Natural killer cell treated with Interleukin-12 subunit alpha and Interleukin-12 subunit beta and Interleukin-15 and Interleukin-18, amount 100 ng/mL, for 72 hours (primary cell): ENCODE measurements around the gene MUC5AC. TPM values are rescaled to one million over a fixed set of nuclear protein-coding genes. Genes with fewer than 3 reads are reported as not detected.
"Not testable (repeated sequence)": the region's sequence is repeated elsewhere in the genome, so short reads cannot be mapped to it uniquely, and the experiment has no call there.

ENCODE experiments used
- ATAC-seq, 2 donors: fragments of 150-1000 bp; cut with Tn5 transposase in 1 of 2; sonication (Bioruptor Pico), chemical (Tn5 transposase) in 1 of 2; 2 replicates each; pipeline ENCODE4 v1.10.0; 2021
- DNase-seq: peaks from one replicate; pipeline ENCODE4 v3.0.0; 2022; ENCODE audit warnings: low spot score
- H3K27ac Mint-ChIP-seq, 2 donors: 1 replicate in 1 of 2; 2 replicates in 1 of 2; pipeline ENCODE4 v1.8.0; 2022; ENCODE audit warnings: mixed read lengths in 2 of 2, mild to moderate bottlenecking in 1 of 2, moderate library complexity in 1 of 2
- H3K27me3 Mint-ChIP-seq, 2 donors: 1 replicate in 1 of 2; 2 replicates in 1 of 2; pipeline ENCODE4 v1.8.0; 2022; ENCODE audit warnings: mixed read lengths in 2 of 2
- H3K36me3 Mint-ChIP-seq: one replicate; pipeline ENCODE4 v1.8.0; 2022; ENCODE audit warnings: mixed read lengths
- H3K4me1 Mint-ChIP-seq, 2 donors: 1 replicate in 1 of 2; 2 replicates in 1 of 2; pipeline ENCODE4 v1.8.0; 2022; ENCODE audit warnings: low read depth in 2 of 2, mixed read lengths in 2 of 2, mild to moderate bottlenecking in 1 of 2
- H3K4me3 Mint-ChIP-seq: one replicate; pipeline ENCODE4 v1.8.0; 2022; ENCODE audit warnings: mixed read lengths
- H3K9me3 Mint-ChIP-seq: 2 replicates; pipeline ENCODE4 v1.8.0; 2022; ENCODE audit warnings: mixed read lengths
- total RNA-seq, 2 donors: library from RNA; stranded (reverse); gene quantifications; one replicate each; pipeline ENCODE4 v1.2.3, GENCODE V29; 2022

MUC5AC gene, protein sequence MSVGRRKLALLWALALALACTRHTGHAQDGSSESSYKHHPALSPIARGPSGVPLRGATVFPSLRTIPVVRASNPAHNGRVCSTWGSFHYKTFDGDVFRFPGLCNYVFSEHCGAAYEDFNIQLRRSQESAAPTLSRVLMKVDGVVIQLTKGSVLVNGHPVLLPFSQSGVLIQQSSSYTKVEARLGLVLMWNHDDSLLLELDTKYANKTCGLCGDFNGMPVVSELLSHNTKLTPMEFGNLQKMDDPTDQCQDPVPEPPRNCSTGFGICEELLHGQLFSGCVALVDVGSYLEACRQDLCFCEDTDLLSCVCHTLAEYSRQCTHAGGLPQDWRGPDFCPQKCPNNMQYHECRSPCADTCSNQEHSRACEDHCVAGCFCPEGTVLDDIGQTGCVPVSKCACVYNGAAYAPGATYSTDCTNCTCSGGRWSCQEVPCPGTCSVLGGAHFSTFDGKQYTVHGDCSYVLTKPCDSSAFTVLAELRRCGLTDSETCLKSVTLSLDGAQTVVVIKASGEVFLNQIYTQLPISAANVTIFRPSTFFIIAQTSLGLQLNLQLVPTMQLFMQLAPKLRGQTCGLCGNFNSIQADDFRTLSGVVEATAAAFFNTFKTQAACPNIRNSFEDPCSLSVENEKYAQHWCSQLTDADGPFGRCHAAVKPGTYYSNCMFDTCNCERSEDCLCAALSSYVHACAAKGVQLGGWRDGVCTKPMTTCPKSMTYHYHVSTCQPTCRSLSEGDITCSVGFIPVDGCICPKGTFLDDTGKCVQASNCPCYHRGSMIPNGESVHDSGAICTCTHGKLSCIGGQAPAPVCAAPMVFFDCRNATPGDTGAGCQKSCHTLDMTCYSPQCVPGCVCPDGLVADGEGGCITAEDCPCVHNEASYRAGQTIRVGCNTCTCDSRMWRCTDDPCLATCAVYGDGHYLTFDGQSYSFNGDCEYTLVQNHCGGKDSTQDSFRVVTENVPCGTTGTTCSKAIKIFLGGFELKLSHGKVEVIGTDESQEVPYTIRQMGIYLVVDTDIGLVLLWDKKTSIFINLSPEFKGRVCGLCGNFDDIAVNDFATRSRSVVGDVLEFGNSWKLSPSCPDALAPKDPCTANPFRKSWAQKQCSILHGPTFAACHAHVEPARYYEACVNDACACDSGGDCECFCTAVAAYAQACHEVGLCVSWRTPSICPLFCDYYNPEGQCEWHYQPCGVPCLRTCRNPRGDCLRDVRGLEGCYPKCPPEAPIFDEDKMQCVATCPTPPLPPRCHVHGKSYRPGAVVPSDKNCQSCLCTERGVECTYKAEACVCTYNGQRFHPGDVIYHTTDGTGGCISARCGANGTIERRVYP (N-terminal part only)
- total RNA-seq: not detected

DNA sequence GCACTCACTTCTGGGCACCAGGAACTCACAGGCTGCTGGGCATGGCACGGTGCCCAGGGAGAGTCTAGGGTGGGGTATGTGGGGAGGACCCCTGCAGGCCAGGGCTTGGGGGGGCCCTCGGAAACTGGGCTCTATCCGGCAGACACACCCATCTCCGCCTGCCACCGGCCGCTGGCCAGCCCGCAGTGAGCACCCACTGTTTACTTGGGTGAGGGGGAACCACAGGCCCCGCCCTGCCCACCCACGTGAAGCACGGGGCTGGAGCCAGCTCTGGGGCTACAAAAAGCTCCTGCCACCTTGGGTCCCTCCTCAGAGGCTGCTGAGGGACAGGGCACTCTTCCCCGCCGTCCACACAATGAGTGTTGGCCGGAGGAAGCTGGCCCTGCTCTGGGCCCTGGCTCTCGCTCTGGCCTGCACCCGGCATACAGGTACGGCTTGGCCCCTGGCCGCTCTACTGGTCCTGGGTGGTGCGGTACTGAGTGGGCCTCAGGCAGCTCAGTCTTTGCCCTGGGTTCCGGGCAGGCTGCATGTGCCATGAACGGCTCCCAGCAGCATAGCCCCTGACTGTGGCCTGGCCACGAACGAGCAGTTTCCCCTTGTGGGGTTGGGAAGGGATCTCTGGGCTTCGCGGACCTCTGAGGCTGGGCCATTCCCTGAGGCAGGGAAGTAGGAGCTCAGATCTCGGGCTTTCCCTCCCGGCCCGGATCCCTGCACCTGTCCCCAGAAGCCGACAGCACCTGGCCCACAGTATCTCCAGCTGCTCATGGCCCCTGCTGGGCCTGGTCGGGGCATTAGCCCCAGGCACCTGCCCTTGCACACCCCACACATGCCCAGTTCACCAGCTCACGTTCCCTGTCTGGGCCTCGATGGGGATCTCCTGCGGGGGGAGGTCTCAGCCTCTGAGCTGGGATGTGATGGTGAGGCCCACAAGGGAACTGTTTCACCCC is at the start of gene MUC5AC:
TSS of gene MUC5AC (plus strand) at position 309 of the 947 bp plus-strand sequence. CDS start at position 356, 47 bp downstream.
- Mint-ChIP-seq H3K27ac (no peak within 1 kb of the TSS), H3K4me3 (no peak within 1 kb of the TSS), H3K36me3 (no peaks in the 10 kb centered on the region), H3K9me3 (no peaks in the 10 kb centered on the region), H3K27me3 (no peaks in the 10 kb centered on the region), H3K4me1 (no peaks in the 10 kb centered on the region)
- DNase-seq (no peak), ATAC-seq (no peak)

DNA sequence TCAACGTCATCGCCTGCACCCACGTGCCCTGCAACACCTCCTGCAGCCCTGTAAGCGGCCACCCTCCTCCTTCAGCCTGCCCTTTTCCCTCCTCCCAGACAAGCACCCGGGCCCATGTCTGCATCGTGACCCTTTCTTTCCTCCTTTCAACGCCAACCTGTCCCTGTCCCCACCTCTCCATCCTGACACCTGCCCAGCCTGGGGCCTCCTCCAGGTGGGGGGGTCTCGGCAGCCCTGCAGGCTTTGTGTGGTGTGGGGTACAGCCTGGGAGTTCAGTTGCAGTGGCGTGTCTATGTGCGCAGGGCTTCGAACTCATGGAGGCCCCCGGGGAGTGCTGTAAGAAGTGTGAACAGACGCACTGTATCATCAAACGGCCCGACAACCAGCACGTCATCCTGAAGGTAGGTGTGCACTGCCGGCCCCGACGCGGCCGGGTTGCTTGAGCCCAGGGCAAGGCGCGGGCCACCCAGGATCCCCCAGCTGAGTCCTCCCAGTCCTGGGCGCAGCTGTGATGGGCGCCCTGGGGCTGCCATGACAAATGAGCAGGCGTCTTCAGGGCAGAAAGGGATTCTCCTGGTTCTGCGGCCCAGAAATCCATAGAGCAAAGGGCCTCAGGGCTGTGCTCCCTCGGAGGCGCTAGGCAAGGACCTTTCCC is 49.4 kb upstream of the MUC5AC start:
- ATAC-seq: no peak
- Mint-ChIP-seq H3K4me3 (no peak overlapping the region), H3K36me3 (no peaks in the 10 kb centered on the region), H3K9me3 (no peaks in the 10 kb centered on the region), H3K27ac (no peak overlapping the region), H3K27me3 (no peaks in the 10 kb centered on the region), H3K4me1 (no peaks in the 10 kb centered on the region)
- DNase-seq: peak; percentile 37

DNA sequence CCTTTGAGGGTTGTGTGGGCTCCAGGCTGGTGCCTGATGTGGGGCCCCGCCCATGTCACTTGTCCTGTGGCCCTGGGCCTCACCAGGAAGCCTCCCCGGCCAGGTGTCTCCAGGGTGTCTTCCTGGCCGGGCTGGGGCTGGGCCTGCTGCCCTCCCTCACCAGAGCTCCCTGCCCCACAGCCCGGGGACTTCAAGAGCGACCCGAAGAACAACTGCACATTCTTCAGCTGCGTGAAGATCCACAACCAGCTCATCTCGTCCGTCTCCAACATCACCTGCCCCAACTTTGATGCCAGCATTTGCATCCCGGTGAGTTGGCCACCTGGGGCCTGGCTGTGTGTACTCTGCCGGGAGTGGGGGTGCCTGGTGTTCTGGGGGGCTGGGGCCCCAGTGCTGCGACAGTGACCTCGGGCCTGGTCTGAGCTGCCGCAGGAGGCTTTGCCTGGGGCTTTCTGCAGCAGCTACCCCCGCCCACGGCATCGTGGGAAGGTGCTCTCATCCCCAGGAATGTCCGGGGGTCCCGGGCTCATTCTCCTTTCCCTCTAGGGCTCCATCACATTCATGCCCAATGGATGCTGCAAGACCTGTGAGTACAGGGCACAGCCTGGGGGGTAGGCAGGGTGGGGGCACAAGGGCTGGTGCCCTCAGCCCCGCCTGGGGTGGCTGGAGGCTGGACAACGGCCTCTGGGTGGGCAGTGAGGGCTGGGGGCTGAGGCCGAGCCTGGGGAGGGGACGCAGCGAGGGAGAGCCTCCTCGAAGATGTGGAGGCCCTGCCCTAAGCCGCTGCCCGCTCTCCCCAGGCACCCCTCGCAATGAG is 48.4 kb upstream of the MUC5AC start:
- Mint-ChIP-seq H3K36me3 (no peaks in the 10 kb centered on the region), H3K27ac (no peak overlapping the region), H3K27me3 (no peaks in the 10 kb centered on the region), H3K4me3 (no peak overlapping the region), H3K4me1 (no peaks in the 10 kb centered on the region), H3K9me3 (no peaks in the 10 kb centered on the region)
- ATAC-seq: no peak
- DNase-seq: peak; percentile 59

DNA sequence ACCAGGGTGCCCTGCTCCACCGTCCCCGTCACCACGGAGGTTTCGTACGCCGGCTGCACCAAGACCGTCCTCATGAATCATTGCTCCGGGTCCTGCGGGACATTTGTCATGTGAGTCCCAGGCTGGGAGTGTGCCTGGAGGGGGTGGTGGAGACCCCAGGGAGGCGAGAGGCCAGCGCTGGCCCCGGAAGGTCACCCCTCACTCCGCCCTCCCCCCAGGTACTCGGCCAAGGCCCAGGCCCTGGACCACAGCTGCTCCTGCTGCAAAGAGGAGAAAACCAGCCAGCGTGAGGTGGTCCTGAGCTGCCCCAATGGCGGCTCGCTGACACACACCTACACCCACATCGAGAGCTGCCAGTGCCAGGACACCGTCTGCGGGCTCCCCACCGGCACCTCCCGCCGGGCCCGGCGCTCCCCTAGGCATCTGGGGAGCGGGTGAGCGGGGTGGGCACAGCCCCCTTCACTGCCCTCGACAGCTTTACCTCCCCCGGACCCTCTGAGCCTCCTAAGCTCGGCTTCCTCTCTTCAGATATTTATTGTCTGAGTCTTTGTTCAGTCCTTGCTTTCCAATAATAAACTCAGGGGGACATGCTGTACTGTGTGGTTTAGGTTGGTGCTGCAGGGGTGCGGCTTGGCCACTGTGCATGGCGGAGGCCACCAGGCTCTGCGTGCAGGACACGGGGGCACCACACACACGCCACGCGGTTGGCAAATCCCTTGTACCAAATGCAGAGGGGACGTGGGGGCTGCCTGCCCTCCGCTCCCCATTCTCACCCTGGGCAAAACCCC is 47.6 kb upstream of the MUC5AC start:
- DNase-seq: peak; percentile 46
- no peak overlapping the region for H3K4me3 Mint-ChIP-seq
- H3K27me3 Mint-ChIP-seq: no peaks in the 10 kb centered on the region
- H3K36me3 Mint-ChIP-seq: no peaks in the 10 kb centered on the region
- no peak overlapping the region for H3K27ac Mint-ChIP-seq
- ATAC-seq: no peak
- no peaks in the 10 kb centered on the region for H3K9me3 Mint-ChIP-seq
- H3K4me1 Mint-ChIP-seq: no peaks in the 10 kb centered on the region

DNA sequence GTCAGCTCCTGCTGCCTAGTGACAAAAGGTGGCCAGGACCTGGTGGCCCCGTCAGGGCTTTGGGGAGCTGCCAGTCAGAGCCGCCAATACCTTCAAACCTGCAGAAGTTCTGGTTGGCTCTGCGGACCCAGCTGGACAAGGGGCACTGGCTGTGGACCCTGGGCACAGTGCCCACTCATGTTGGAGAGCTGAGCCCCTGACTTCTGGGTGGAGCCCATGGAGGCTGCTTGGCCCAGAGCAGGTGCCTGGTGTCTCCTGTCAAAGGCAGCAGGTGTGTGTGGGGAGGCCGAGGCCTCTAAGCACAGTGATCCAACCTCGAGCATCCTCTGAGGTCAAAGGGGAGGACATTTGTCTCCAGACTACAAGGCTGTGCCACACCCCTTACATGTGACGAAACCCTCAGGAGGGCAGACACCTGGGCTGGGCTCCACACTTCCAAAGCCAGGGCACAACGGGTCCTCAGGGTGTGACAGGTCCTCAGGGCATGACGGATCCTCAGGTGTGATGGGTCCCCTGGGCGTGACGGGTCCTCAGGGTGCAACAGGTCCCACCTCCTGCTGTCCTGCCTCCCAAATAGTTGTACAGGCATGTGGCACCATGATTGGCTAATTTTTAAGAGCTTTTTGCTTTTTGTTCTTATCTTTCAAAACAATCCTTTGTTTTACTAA is 46.1 kb upstream of the MUC5AC start:
- H3K4me1 Mint-ChIP-seq: no peaks in the 10 kb centered on the region
- H3K27me3 Mint-ChIP-seq: no peaks in the 10 kb centered on the region
- no peak for ATAC-seq
- H3K27ac Mint-ChIP-seq: no peak overlapping the region
- H3K4me3 Mint-ChIP-seq: no peak overlapping the region
- H3K9me3 Mint-ChIP-seq: no peaks in the 10 kb centered on the region
- H3K36me3 Mint-ChIP-seq: no peaks in the 10 kb centered on the region
- peak; percentile 47 for DNase-seq

DNA sequence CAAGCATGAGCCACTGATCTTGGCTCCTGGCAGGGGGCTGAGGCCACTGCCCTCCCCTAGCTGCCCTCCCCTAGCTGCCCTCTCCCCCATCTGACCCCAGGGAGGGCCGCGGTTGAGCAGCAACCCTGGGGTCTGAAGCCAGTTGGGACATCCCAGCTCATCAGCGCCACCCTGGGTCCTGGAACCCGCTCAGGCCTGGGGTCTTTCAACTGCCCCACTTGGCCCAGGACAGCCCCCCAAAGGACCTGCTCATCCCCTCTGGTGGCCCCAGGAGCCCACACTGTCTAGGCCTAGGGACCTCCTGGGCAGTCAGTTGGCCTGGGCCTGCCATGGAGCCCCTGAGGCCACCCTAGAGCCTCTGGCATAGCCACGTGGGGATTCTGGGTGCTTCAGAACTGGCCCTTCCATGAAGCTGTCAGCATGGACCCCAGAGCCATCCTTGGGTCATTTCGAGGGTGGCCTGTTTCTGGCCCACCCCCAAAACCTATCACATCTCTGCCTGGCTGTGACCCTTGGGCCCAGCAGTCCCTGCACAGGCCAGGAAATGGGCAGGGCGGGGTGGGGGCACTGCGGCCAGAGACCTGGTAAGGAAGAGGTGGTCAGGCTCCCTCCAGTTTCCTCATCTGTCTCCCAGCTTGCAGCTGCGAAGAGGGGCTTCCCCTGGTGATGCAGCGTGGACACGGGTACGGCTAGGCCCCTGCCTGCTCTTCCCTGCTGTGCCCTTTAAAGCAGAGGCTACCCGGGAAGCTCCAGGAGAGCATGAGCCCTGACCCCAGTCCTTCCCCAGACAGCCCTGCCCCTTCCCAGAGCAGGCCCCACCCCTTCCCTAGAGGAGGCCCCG is 45.2 kb upstream of the MUC5AC start:
- Mint-ChIP-seq H3K27ac (no peak overlapping the region), H3K4me3 (no peak overlapping the region), H3K27me3 (no peaks in the 10 kb centered on the region), H3K36me3 (no peaks in the 10 kb centered on the region), H3K4me1 (no peaks in the 10 kb centered on the region), H3K9me3 (no peaks in the 10 kb centered on the region)
- DNase-seq (peak; percentile 58), ATAC-seq (no peak)

DNA sequence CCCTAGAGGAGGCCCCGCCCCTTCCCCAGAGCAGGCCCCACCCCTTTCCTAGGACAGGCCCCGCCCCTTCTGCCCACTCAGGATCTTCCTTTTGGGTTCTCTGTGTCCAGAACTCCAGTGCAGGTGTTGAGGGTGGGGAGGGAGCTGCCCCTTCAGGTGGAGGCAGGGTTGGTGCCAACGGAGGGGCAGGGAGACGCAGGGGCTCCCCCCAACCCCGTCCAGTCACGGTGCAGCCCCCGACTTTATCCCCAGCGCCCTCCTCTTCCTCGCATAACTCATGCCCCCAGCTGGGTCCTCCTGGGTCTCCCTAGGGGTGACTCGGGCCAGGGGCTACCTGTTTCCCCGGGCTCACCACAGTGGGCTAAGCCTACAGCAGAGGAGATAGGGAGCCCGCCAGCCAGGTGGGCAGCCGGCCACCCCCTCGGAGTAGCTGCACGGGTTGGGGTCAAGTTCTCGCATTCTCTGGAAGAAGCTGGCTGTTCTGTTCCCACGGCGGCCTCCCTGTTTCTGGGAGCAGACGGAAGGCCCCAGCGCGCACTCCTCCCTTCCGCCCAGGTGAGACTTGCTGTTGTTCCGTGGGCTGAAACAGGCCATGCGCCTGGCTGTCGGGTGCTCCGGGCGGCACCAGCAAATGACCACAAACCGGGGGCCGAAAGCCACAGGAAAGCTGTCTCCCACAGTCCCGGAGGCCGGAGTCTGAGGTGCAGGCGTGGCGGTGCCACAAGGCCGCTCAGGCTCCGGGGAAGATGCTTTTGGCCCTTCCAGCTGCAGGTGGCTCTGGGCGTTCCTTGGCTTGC is 44.1 kb upstream of the MUC5AC start:
- ATAC-seq (no peak), DNase-seq (no peak)
- Mint-ChIP-seq H3K4me3 (no peak overlapping the region), H3K9me3 (no peaks in the 10 kb centered on the region), H3K27ac (no peak overlapping the region), H3K27me3 (no peaks in the 10 kb centered on the region), H3K4me1 (no peaks in the 10 kb centered on the region), H3K36me3 (no peaks in the 10 kb centered on the region)

DNA sequence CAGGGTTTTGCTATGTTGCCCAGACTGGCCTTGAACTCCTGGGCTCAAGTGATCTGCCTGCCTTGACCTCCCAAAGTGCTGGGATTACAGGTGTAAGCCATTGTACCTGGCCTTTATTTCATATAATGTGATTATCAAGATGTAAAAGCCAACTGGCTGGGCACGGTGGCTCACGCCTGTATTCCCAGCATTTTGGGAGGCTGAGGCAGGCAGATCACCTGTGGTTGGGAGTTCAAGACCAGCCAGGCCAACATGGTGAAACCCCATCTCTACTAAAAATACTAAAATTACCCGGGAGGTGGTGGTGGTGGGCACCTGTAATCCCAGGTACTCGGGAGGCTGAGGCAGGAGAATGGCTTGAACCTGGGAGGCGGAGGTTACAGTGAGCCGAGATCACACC is 42.5 kb upstream of the MUC5AC start:
- H3K36me3 Mint-ChIP-seq, DNase-seq, H3K27ac Mint-ChIP-seq: not testable (repeated sequence)

DNA sequence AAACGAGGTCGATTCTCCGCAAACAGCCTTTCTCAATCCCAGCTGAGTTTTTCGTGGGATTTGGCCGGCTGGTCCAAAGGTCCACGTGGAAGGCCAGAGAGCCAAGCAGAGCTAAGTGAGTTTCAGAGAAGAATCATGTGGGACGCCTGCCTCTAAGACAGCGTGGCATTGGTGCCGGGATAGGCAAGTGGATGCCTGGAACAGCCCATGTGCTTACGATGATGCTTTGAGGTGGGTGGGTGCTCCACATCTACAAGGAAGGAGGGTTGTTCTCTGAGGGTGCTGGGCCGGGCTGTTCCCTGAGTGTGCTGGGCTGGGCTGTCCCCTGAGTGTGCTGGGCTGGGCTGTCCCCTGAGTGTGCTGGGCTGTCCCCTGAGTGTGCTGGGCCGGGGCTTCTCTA is 41.6 kb upstream of the MUC5AC start:
- ATAC-seq: no peak
- Mint-ChIP-seq H3K9me3 (no peaks in the 10 kb centered on the region), H3K4me3 (no peak overlapping the region), H3K4me1 (no peaks in the 10 kb centered on the region), H3K27me3 (no peaks in the 10 kb centered on the region), H3K27ac (no peak overlapping the region), H3K36me3 (no peaks in the 10 kb centered on the region)
- DNase-seq: no peak

More for the DNA sequence above, 42.5 kb upstream of the MUC5AC start:
- H3K4me1 Mint-ChIP-seq, H3K4me3 Mint-ChIP-seq, H3K9me3 Mint-ChIP-seq, H3K27me3 Mint-ChIP-seq, ATAC-seq: not testable (repeated sequence)
